A673 (cell line): ENCODE measurements around the gene MEF2C.

Experiments
- EZH2 ChIP-seq: fragments of 200-600 bp; sonication (generic); IDR thresholded peaks from 2 replicates; pipeline ENCODE4 v1.6.1; 2017; ENCODE audit warnings: borderline replicate concordance, low read depth, mild to moderate bottlenecking, mixed read lengths, antibody characterized with exemption, low read length; ENCODE audit not compliant: poor library complexity, severe bottlenecking
- TF ChIP-seq, protein P1 (sequence below): fragments of 300-800, 200-600 bp; sonication (generic); conservative IDR thresholded peaks from 2 replicates; pipeline ENCODE4 v1.5.1; 2017; ENCODE audit warnings: low read depth, mild to moderate bottlenecking, antibody characterized with exemption, low read length, moderate library complexity, mixed read lengths

GRCh38 chr5:88696466-88696865 is 186.5 kb downstream of the MEF2C start:
- TF ChIP-seq, protein P1, sequence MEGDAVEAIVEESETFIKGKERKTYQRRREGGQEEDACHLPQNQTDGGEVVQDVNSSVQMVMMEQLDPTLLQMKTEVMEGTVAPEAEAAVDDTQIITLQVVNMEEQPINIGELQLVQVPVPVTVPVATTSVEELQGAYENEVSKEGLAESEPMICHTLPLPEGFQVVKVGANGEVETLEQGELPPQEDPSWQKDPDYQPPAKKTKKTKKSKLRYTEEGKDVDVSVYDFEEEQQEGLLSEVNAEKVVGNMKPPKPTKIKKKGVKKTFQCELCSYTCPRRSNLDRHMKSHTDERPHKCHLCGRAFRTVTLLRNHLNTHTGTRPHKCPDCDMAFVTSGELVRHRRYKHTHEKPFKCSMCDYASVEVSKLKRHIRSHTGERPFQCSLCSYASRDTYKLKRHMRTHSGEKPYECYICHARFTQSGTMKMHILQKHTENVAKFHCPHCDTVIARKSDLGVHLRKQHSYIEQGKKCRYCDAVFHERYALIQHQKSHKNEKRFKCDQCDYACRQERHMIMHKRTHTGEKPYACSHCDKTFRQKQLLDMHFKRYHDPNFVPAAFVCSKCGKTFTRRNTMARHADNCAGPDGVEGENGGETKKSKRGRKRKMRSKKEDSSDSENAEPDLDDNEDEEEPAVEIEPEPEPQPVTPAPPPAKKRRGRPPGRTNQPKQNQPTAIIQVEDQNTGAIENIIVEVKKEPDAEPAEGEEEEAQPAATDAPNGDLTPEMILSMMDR: no peak
- no peak for TF ChIP-seq EZH2
